Small intestine (tissue), 7 donors: Measurements from ENCODE around the gene CLEC18A. TPM values are rescaled to one million over a fixed set of nuclear protein-coding genes. Genes with fewer than 3 reads are reported as not detected.
A peak's percentile ranks its signal among the peaks of the same experiment; 100 is the strongest.

Experiments used
- DNase-seq, 2 donors: peaks; one replicate each; pipeline versions ENCODE4 v3.0.0 to v3.0.0-alpha.2; 2013
- FAIRE-seq: peaks from 2 replicates; lab custom pipeline; 2012; peaks lifted over from hg19 to GRCh38; lab: Jason Lieb, UNC
- H3K27ac ChIP-seq, 3 donors: one replicate each; pipeline ENCODE4 v1.5.1; 2013; ENCODE audit warnings: low read length in 2 of 3, mild to moderate bottlenecking in 2 of 3, control low read depth in 1 of 3, inconsistent platforms in 1 of 3, low read depth in 1 of 3, moderate library complexity in 1 of 3
- H3K27me3 ChIP-seq, 3 donors: one replicate each; pipeline ENCODE4 v1.6.1; 2013; ENCODE audit warnings: low read length in 3 of 3, inconsistent platforms in 1 of 3; ENCODE audit not compliant: control insufficient read depth in 3 of 3, insufficient read depth in 3 of 3
- H3K36me3 ChIP-seq, 3 donors: one replicate each; pipeline ENCODE4 v1.6.1; 2013; ENCODE audit warnings: low read length in 3 of 3, inconsistent platforms in 1 of 3, low read depth in 1 of 3, mild to moderate bottlenecking in 1 of 3, moderate library complexity in 1 of 3; ENCODE audit not compliant: control insufficient read depth in 3 of 3, insufficient read depth in 2 of 3
- H3K4me1 ChIP-seq, 3 donors: one replicate each; pipeline ENCODE4 v1.6.1; 2013; ENCODE audit warnings: low read length in 2 of 3, inconsistent platforms in 1 of 3, low read depth in 1 of 3, mild to moderate bottlenecking in 1 of 3, moderate library complexity in 1 of 3; ENCODE audit not compliant: control insufficient read depth in 3 of 3, insufficient read depth in 2 of 3
- H3K4me3 ChIP-seq, 3 donors: one replicate each; pipeline ENCODE4 v1.5.1; 2013; ENCODE audit warnings: low read length in 3 of 3, control low read depth in 1 of 3, inconsistent platforms in 1 of 3, low read depth in 1 of 3, mild to moderate bottlenecking in 1 of 3, moderate library complexity in 1 of 3
- H3K9me3 ChIP-seq, 2 donors: one replicate each; pipeline ENCODE4 v1.6.1; 2013; ENCODE audit warnings: low read depth in 1 of 2, low read length in 1 of 2; ENCODE audit not compliant: control insufficient read depth in 2 of 2, insufficient read depth in 1 of 2
- WGBS, 3 donors: extraction: QIAGEN DNeasy Blood & Tissue Kit; methylation state at CpG; one replicate each; pipeline ENCODE4 v1.1.7; 2013; 5-methylcytosine and 5-hydroxymethylcytosine counted together
- polyA plus RNA-seq, 4 donors: library from polyadenylated mRNA; stranded (reverse) in 3 of 4; unstranded in 1 of 4; fragments of 200-250 nt in 3 of 4; fragments of 120-200 nt in 1 of 4; gene quantifications; one replicate each; pipeline versions ENCODE4 v1.2.1 to v1.2.3, GENCODE V29; 2013
- donor health status: healthy with polysubstance abuse.
- donor health status: control.
- donor health status: control.
- donor health status: Bipolar disorder and iron deficiency.
- donor health status: healthy.

The CLEC18A gene
- polyA plus RNA-seq, 4 donors = 0.87 to 8.1 (median 2.9) TPM

- FAIRE-seq (no peak), DNase-seq (no peak)
- H3K36me3 ChIP-seq = peaks cover 6 to 31% (median 22%) of the 10 kb centered on the region in 3 donors
- H3K27ac ChIP-seq = no peak overlapping the region
- H3K9me3 ChIP-seq = no peaks in the 10 kb centered on the region
- peaks cover 0 to 3% (median 0%) of the 10 kb centered on the region in 3 donors for H3K4me1 ChIP-seq
- no peak overlapping the region for H3K4me3 ChIP-seq
- 95 to 100% (median 96%) methylated on average over 1 of the region's 1 CpG for WGBS, 3 donors
- H3K27me3 ChIP-seq = no peaks in the 10 kb centered on the region
Observed at GRCh38 chr16:69916462-69916861, 34.7 kb upstream of the CLEC18A start.

- H3K27ac ChIP-seq = no peak overlapping the region
- H3K27me3 ChIP-seq = no peaks in the 10 kb centered on the region
- WGBS, 3 donors = 79 to 90% (median 89%) methylated on average over 1 of the region's 1 CpG
- FAIRE-seq = no peak
- no peaks in the 10 kb centered on the region for H3K9me3 ChIP-seq
- no peak overlapping the region for H3K4me3 ChIP-seq
- H3K4me1 ChIP-seq = peaks cover 0 to 3% (median 0%) of the 10 kb centered on the region in 3 donors
- peaks cover 6 to 29% (median 22%) of the 10 kb centered on the region in 3 donors for H3K36me3 ChIP-seq
- DNase-seq = no peak
Observed at GRCh38 chr16:69917311-69917710, 33.8 kb upstream of the CLEC18A start.

GRCh38 chr16:69917739-69918138, 33.4 kb upstream of the CLEC18A start:
- Histone ChIP-seq H3K27me3 (no peaks in the 10 kb centered on the region), H3K4me1 (peaks cover 0 to 3% (median 0%) of the 10 kb centered on the region in 3 donors), H3K27ac (no peak overlapping the region), H3K9me3 (no peaks in the 10 kb centered on the region), H3K4me3 (no peak overlapping the region), H3K36me3 (peaks cover 6 to 31% (median 22%) of the 10 kb centered on the region in 3 donors)
- no peak for FAIRE-seq
- peak in 1 of 2 donors; percentile 18 for DNase-seq
- 73 to 90% (median 80%) methylated on average over 20 of the region's 20 CpGs for WGBS, 3 donors

- Histone ChIP-seq H3K27me3 (no peaks in the 10 kb centered on the region), H3K27ac (no peak overlapping the region), H3K36me3 (peaks cover 6 to 28% (median 22%) of the 10 kb centered on the region in 3 donors), H3K4me1 (peaks cover 0 to 3% (median 0%) of the 10 kb centered on the region in 3 donors), H3K9me3 (no peaks in the 10 kb centered on the region), H3K4me3 (no peak overlapping the region)
- WGBS, 3 donors = 96 to 97% (median 97%) methylated on average over 1 of the region's 1 CpG
- FAIRE-seq (no peak), DNase-seq (no peak)
Observed at GRCh38 chr16:69918241-69918640, 32.9 kb upstream of the CLEC18A start.

GRCh38 chr16:69921127-69921526, 30.0 kb upstream of the CLEC18A start:
- FAIRE-seq (no peak), DNase-seq (no peak)
- 75 to 91% (median 87%) methylated on average over 2 of the region's 2 CpGs for WGBS, 3 donors
- Histone ChIP-seq H3K27ac (no peak overlapping the region), H3K36me3 (peaks cover 11 to 42% (median 19%) of the 10 kb centered on the region in 3 donors), H3K4me3 (no peak overlapping the region), H3K9me3 (no peaks in the 10 kb centered on the region), H3K27me3 (no peaks in the 10 kb centered on the region), H3K4me1 (peaks cover 0 to 3% (median 0%) of the 10 kb centered on the region in 3 donors)

- H3K27ac ChIP-seq = no peak overlapping the region
- FAIRE-seq = no peak
- peaks cover 0 to 3% (median 0%) of the 10 kb centered on the region in 3 donors for H3K4me1 ChIP-seq
- 90 to 97% (median 96%) methylated on average over 6 of the region's 6 CpGs for WGBS, 3 donors
- no peak for DNase-seq
- H3K36me3 ChIP-seq = peaks cover 10 to 46% (median 18%) of the 10 kb centered on the region in 3 donors
- no peaks in the 10 kb centered on the region for H3K27me3 ChIP-seq
- H3K4me3 ChIP-seq = no peak overlapping the region
- no peaks in the 10 kb centered on the region for H3K9me3 ChIP-seq
Observed at GRCh38 chr16:69922200-69922599, 28.9 kb upstream of the CLEC18A start.

- 80 to 95% (median 92%) methylated on average over 10 to 11 of the region's 11 CpGs for WGBS, 3 donors
- peaks cover 6 to 58% (median 14%) of the 10 kb centered on the region in 3 donors for H3K36me3 ChIP-seq
- no peak for DNase-seq
- FAIRE-seq = no peak
- no peaks in the 10 kb centered on the region for H3K27me3 ChIP-seq
- no peaks in the 10 kb centered on the region for H3K4me1 ChIP-seq
- no peak overlapping the region for H3K4me3 ChIP-seq
- peak overlapping the region in 1 of 3 donors; percentile 2 for H3K27ac ChIP-seq
- H3K9me3 ChIP-seq = no peaks in the 10 kb centered on the region
Observed at GRCh38 chr16:69924041-69924775, 26.9 kb upstream of the CLEC18A start.

- 76 to 96% (median 84%) methylated on average over 11 to 19 of the region's 19 CpGs for WGBS, 3 donors
Observed at GRCh38 chr16:69924777-69925191, 26.4 kb upstream of the CLEC18A start.

More at GRCh38 chr16:69924777-69925191, 26.4 kb upstream of the CLEC18A start:
- peaks cover 8 to 58% (median 14%) of the 10 kb centered on the region in 3 donors for H3K36me3 ChIP-seq
- no peaks in the 10 kb centered on the region for H3K27me3 ChIP-seq
- H3K27ac ChIP-seq = no peak overlapping the region
- FAIRE-seq = no peak
- no peak for DNase-seq
- H3K4me3 ChIP-seq = no peak overlapping the region
- H3K4me1 ChIP-seq = no peaks in the 10 kb centered on the region
- H3K9me3 ChIP-seq = no peaks in the 10 kb centered on the region
